ENCODE measurements around the gene LRP2BP. TPM values are rescaled to one million over a fixed set of nuclear protein-coding genes. Genes with fewer than 3 reads are reported as not detected.

LRP2BP gene
- polyA plus RNA-seq, 1 donor from 2014 or later: 1.1 TPM

GRCh38 chr4:185405296-185405999, 9.7 kb upstream of the LRP2BP start:
- H3K27me3 ChIP-seq (ENCODE audit: insufficient read depth, low read depth, low read length): no peaks in the 10 kb centered on the region
- H4K20me1 ChIP-seq (ENCODE audit: insufficient read depth): no peaks in the 10 kb centered on the region
- H2AFZ ChIP-seq (ENCODE audit: low read depth, low read length): no peak overlapping the region
- H3K9me3 ChIP-seq (ENCODE audit: low read length): no peaks in the 10 kb centered on the region
- peaks cover 9% of the 10 kb centered on the region for H3K36me3 ChIP-seq (ENCODE audit: insufficient read depth, low read length)
- TF ChIP-seq TAF1 (IDR thresholded peaks at IDR 0.05; ENCODE audit: low read depth) (no peak), EP300 (conservative IDR thresholded peaks at IDR 0.05; ENCODE audit: poor library complexity, severe bottlenecking) (no peak), SMC3 (conservative IDR thresholded peaks at IDR 0.05; ENCODE audit: poor library complexity) (no peak), POLR2AphosphoS5 (IDR thresholded peaks at IDR 0.05) (no peak), RAD21 (conservative IDR thresholded peaks at IDR 0.05) (no peak), MXI1 (conservative IDR thresholded peaks at IDR 0.05; ENCODE audit: poor library complexity, severe bottlenecking) (no peak), EZH2 (IDR thresholded peaks at IDR 0.05; ENCODE audit: borderline replicate concordance, insufficient read depth, low read length, poor library complexity, severe bottlenecking) (no peak), REST (IDR thresholded peaks at IDR 0.05; ENCODE audit: borderline replicate concordance) (no peak), CTCF (IDR thresholded peaks at IDR 0.05; ENCODE audit: poor library complexity, severe bottlenecking) (no peak)
- H3K4me2 ChIP-seq (ENCODE audit: low read length): no peak overlapping the region
- H3K9me2 ChIP-seq (ENCODE audit: insufficient read depth, low read length): no peaks in the 10 kb centered on the region
- H3K79me2 ChIP-seq (replicated peaks; ENCODE audit: insufficient read depth, low read length): no peaks in the 10 kb centered on the region
- no peak overlapping the region for H3K27ac ChIP-seq (ENCODE audit: low read length)
- H3F3A ChIP-seq (ENCODE audit: insufficient read depth, low read length, poor library complexity, severe bottlenecking): no peaks in the 10 kb centered on the region
- no peak overlapping the region for H3K9ac ChIP-seq (ENCODE audit: low read length)
- H3K4me3 ChIP-seq (ENCODE audit: low read length): no peak overlapping the region

GRCh38 chr4:185404031-185404430, 8.3 kb upstream of the LRP2BP start:
- H3K27ac ChIP-seq (ENCODE audit: low read length): no peak overlapping the region
- H3K27me3 ChIP-seq (ENCODE audit: insufficient read depth, low read depth, low read length): no peaks in the 10 kb centered on the region
- H3K79me2 ChIP-seq (replicated peaks; ENCODE audit: insufficient read depth, low read length): no peaks in the 10 kb centered on the region
- no peaks in the 10 kb centered on the region for H3K9me3 ChIP-seq (ENCODE audit: low read length)
- H3K36me3 ChIP-seq (ENCODE audit: insufficient read depth, low read length): peaks cover 5% of the 10 kb centered on the region
- no peak overlapping the region for H3K9ac ChIP-seq (ENCODE audit: low read length)
- H3K9me2 ChIP-seq (ENCODE audit: insufficient read depth, low read length): no peaks in the 10 kb centered on the region
- no peaks in the 10 kb centered on the region for H3F3A ChIP-seq (ENCODE audit: insufficient read depth, low read length, poor library complexity, severe bottlenecking)
- H4K20me1 ChIP-seq (ENCODE audit: insufficient read depth): no peaks in the 10 kb centered on the region
- TF ChIP-seq SMC3 (conservative IDR thresholded peaks at IDR 0.05; ENCODE audit: poor library complexity) (no peak), POLR2AphosphoS5 (IDR thresholded peaks at IDR 0.05) (no peak), CTCF (IDR thresholded peaks at IDR 0.05; ENCODE audit: poor library complexity, severe bottlenecking) (no peak), REST (IDR thresholded peaks at IDR 0.05; ENCODE audit: borderline replicate concordance) (no peak), EZH2 (IDR thresholded peaks at IDR 0.05; ENCODE audit: borderline replicate concordance, insufficient read depth, low read length, poor library complexity, severe bottlenecking) (no peak), RAD21 (conservative IDR thresholded peaks at IDR 0.05) (no peak), TAF1 (IDR thresholded peaks at IDR 0.05; ENCODE audit: low read depth) (no peak), MXI1 (conservative IDR thresholded peaks at IDR 0.05; ENCODE audit: poor library complexity, severe bottlenecking) (no peak), EP300 (conservative IDR thresholded peaks at IDR 0.05; ENCODE audit: poor library complexity, severe bottlenecking) (no peak)
- H3K4me2 ChIP-seq (ENCODE audit: low read length): no peak overlapping the region
- H2AFZ ChIP-seq (ENCODE audit: low read depth, low read length): no peak overlapping the region
- H3K4me3 ChIP-seq (ENCODE audit: low read length): no peak overlapping the region

Data from neural cell (in vitro differentiated cells).